ENCODE results near the gene VASN.
A peak's percentile ranks its signal among the peaks of the same experiment; 100 is the strongest.

Gene VASN

DNA sequence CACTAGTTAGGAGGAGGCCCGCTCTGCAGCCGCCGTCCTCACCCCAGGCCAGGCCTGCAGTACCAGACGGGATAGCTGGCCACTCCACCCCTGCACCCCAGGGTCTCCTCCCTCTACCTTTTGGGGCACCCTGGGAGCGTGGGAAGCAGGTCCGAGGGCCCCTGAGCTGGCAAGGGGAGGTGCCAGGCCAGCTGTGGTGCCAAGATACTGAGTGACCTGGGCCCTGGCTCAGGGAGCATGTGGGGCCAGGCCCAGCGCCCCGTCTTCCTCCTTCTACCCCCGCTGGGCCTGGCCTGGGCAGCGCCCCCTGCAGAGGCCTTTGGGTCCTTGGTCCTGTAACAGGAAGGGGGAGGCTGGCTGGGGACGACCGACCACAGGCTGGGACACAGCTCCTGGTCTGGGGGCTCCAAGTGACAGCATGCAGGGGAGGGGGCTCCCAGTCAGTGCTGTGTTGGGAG, 33.5 kb upstream of the VASN start:
- Histone ChIP-seq H2AK5ac (ENCODE audit: low read length, severe bottlenecking) (no peak overlapping the region), H2BK12ac (ENCODE audit: low read length in 2 of 2) (no peak overlapping the region), H3K4me2 (ENCODE audit: low read length, poor library complexity, severe bottlenecking) (no peak overlapping the region), H3K27me3 (ENCODE audit: control insufficient read depth in 1 of 2, insufficient read depth in 1 of 2, low read length in 2 of 2) (no peaks in the 10 kb centered on the region), H3K4ac (ENCODE audit: low read depth in 1 of 2, low read length in 2 of 2) (no peak overlapping the region), H2BK5ac (ENCODE audit: low read depth, low read length, poor library complexity, severe bottlenecking) (no peak overlapping the region), H2BK15ac (ENCODE audit: low read depth, poor library complexity, severe bottlenecking) (no peak overlapping the region), H3K18ac (ENCODE audit: low read depth in 1 of 2, low read length in 2 of 2) (no peak overlapping the region), H2AFZ (ENCODE audit: low read depth, low read length) (no peak overlapping the region), H3K4me1 (ENCODE audit: control insufficient read depth, insufficient read depth, low read depth, low read length) (peaks cover 21% of the 10 kb centered on the region), H4K8ac (ENCODE audit: low read length) (peak overlapping the region; percentile 15), H3K23ac (ENCODE audit: low read length in 2 of 2) (no peak overlapping the region), H3K9ac (ENCODE audit: low read length) (no peak overlapping the region), H2BK120ac (ENCODE audit: low read depth, low read length) (no peak overlapping the region), H4K91ac (ENCODE audit: low read length) (peak overlapping the region; percentile 47), H3K14ac (ENCODE audit: low read length in 2 of 2) (no peak overlapping the region), H3K79me1 (replicated peaks; ENCODE audit: low read length, poor library complexity, severe bottlenecking) (peaks cover 63% of the 10 kb centered on the region), H3K27ac (ENCODE audit: low read length, poor library complexity, severe bottlenecking) (no peak overlapping the region), H3K9me3 (ENCODE audit: control insufficient read depth, low read length) (no peaks in the 10 kb centered on the region), H3K4me3 (ENCODE audit: insufficient read depth in 1 of 2, low read depth in 1 of 2, low read length in 2 of 2) (no peak overlapping the region), H3K36me3 (ENCODE audit: control insufficient read depth in 1 of 2, insufficient read depth in 2 of 2, low read depth in 1 of 2, low read length in 2 of 2) (peaks cover 65 to 83% of the 10 kb centered on the region in 2 experiments)
- WGBS: 88% methylated on average over 12 of the region's 12 CpGs
- DNase-seq: no peak

DNA sequence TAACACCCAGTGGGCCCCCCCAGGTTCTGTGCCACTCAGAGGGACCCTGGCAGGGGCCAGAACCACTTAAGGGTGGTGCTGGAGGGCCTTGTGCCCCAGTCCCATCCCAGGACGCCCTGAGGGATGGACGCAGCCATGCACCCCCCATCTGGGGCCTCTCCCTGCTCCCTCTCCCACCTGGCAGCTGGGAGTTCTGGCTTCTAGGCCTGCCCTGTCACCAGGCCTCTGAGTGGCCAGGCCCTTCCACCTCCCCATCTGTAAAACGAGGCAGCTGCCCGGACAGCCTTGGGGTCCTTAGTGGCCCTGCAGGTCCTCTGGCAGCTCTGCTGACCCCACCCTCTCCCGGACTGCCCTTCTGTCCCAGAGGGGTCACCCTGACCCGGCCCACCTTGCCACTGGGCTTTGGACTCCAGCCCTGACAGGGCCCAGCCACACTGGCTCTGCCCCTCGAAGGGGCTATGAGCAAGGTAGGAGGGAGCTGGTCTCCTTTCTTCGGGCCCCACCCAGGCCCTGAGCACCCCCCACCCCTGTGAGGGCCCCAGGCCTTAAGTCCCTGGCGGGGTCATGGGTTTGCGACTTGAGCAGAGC, 32.8 kb upstream of the VASN start:
- Histone ChIP-seq H2BK15ac (ENCODE audit: low read depth, poor library complexity, severe bottlenecking) (no peak overlapping the region), H3K27me3 (ENCODE audit: control insufficient read depth in 1 of 2, insufficient read depth in 1 of 2, low read length in 2 of 2) (no peaks in the 10 kb centered on the region), H3K4me3 (ENCODE audit: insufficient read depth in 1 of 2, low read depth in 1 of 2, low read length in 2 of 2) (no peak overlapping the region), H2BK120ac (ENCODE audit: low read depth, low read length) (no peak overlapping the region), H2AK5ac (ENCODE audit: low read length, severe bottlenecking) (no peak overlapping the region), H3K4me2 (ENCODE audit: low read length, poor library complexity, severe bottlenecking) (no peak overlapping the region), H3K4me1 (ENCODE audit: control insufficient read depth, insufficient read depth, low read depth, low read length) (peaks cover 24% of the 10 kb centered on the region), H3K18ac (ENCODE audit: low read depth in 1 of 2, low read length in 2 of 2) (no peak overlapping the region), H3K4ac (ENCODE audit: low read depth in 1 of 2, low read length in 2 of 2) (no peak overlapping the region), H3K9ac (ENCODE audit: low read length) (no peak overlapping the region), H4K91ac (ENCODE audit: low read length) (peak overlapping the region; percentile 25), H3K27ac (ENCODE audit: low read length, poor library complexity, severe bottlenecking) (no peak overlapping the region), H3K23ac (ENCODE audit: low read length in 2 of 2) (no peak overlapping the region), H2BK5ac (ENCODE audit: low read depth, low read length, poor library complexity, severe bottlenecking) (no peak overlapping the region), H4K8ac (ENCODE audit: low read length) (no peak overlapping the region), H3K14ac (ENCODE audit: low read length in 2 of 2) (no peak overlapping the region), H3K36me3 (ENCODE audit: control insufficient read depth in 1 of 2, insufficient read depth in 2 of 2, low read depth in 1 of 2, low read length in 2 of 2) (peaks cover 59 to 79% of the 10 kb centered on the region in 2 experiments), H2AFZ (ENCODE audit: low read depth, low read length) (no peak overlapping the region), H3K9me3 (ENCODE audit: control insufficient read depth, low read length) (no peaks in the 10 kb centered on the region), H3K79me1 (replicated peaks; ENCODE audit: low read length, poor library complexity, severe bottlenecking) (peaks cover 61% of the 10 kb centered on the region), H2BK12ac (ENCODE audit: low read length in 2 of 2) (no peak overlapping the region)
- WGBS: 97% methylated on average over 10 of the region's 10 CpGs
- DNase-seq: no peak

DNA sequence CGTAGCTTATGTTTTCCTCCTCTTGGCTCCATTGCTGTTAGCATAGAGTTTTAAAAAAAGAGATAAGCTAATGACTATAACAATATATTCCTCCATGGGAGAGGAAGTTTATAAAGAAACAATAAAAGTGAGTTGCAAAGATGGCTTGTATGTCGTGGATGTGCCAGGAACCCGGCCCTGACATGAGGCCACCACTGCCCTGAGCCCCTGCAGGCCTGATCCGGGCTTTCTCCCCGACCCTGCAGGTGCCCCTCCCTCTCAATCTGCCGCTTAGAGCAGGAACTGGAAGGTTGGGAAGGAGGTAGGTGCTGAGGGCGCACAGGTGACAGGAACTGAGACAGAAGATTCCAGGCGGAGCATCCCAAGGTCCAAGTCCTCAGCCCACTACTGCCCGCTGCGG, 32.2 kb upstream of the VASN start:
- no peak overlapping the region for H3K9ac ChIP-seq (ENCODE audit: low read length)
- no peaks in the 10 kb centered on the region for H3K9me3 ChIP-seq (ENCODE audit: control insufficient read depth, low read length)
- no peak overlapping the region for H3K4me3 ChIP-seq (ENCODE audit: insufficient read depth in 1 of 2, low read depth in 1 of 2, low read length in 2 of 2)
- H2BK12ac ChIP-seq (ENCODE audit: low read length in 2 of 2): no peak overlapping the region
- no peak overlapping the region for H2AK5ac ChIP-seq (ENCODE audit: low read length, severe bottlenecking)
- H2AFZ ChIP-seq (ENCODE audit: low read depth, low read length): no peak overlapping the region
- no peak overlapping the region for H3K14ac ChIP-seq (ENCODE audit: low read length in 2 of 2)
- DNase-seq: no peak
- H3K79me1 ChIP-seq (replicated peaks; ENCODE audit: low read length, poor library complexity, severe bottlenecking): peaks cover 65% of the 10 kb centered on the region
- no peak overlapping the region for H2BK5ac ChIP-seq (ENCODE audit: low read depth, low read length, poor library complexity, severe bottlenecking)
- peaks cover 26% of the 10 kb centered on the region for H3K4me1 ChIP-seq (ENCODE audit: control insufficient read depth, insufficient read depth, low read depth, low read length)
- H2BK15ac ChIP-seq (ENCODE audit: low read depth, poor library complexity, severe bottlenecking): no peak overlapping the region
- WGBS: 95% methylated on average over 9 of the region's 10 CpGs
- H3K27me3 ChIP-seq (ENCODE audit: control insufficient read depth in 1 of 2, insufficient read depth in 1 of 2, low read length in 2 of 2): no peaks in the 10 kb centered on the region
- H3K36me3 ChIP-seq (ENCODE audit: control insufficient read depth in 1 of 2, insufficient read depth in 2 of 2, low read depth in 1 of 2, low read length in 2 of 2): peaks cover 58 to 78% of the 10 kb centered on the region in 2 experiments
- no peak overlapping the region for H3K4me2 ChIP-seq (ENCODE audit: low read length, poor library complexity, severe bottlenecking)
- no peak overlapping the region for H4K8ac ChIP-seq (ENCODE audit: low read length)
- no peak overlapping the region for H3K18ac ChIP-seq (ENCODE audit: low read depth in 1 of 2, low read length in 2 of 2)
- no peak overlapping the region for H3K4ac ChIP-seq (ENCODE audit: low read depth in 1 of 2, low read length in 2 of 2)
- H4K91ac ChIP-seq (ENCODE audit: low read length): no peak overlapping the region
- no peak overlapping the region for H3K27ac ChIP-seq (ENCODE audit: low read length, poor library complexity, severe bottlenecking)
- no peak overlapping the region for H3K23ac ChIP-seq (ENCODE audit: low read length in 2 of 2)
- no peak overlapping the region for H2BK120ac ChIP-seq (ENCODE audit: low read depth, low read length)

DNA sequence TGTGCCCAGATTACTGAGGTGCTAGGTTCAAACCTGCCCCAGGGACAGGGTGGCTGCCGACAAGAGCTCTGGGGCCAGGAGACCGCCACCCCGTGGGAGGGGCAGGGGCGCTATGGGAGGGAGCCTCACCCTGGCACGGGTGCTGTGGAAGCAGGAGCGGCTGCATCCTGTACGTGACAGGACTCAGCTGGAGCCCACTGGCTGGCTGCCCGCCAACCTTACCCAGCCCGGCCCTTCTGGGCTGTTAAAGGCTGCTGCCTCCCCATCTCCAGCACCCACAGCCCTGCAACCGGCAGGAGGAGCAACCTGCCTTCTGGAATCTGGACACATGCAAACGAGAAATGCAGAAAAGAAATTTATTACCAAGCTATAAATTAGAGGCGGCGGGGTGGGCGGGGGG, 31.7 kb upstream of the VASN start:
- H3K4me1 ChIP-seq (ENCODE audit: control insufficient read depth, insufficient read depth, low read depth, low read length): peaks cover 25% of the 10 kb centered on the region
- H4K91ac ChIP-seq (ENCODE audit: low read length): no peak overlapping the region
- H3K27ac ChIP-seq (ENCODE audit: low read length, poor library complexity, severe bottlenecking): no peak overlapping the region
- H3K4me3 ChIP-seq (ENCODE audit: insufficient read depth in 1 of 2, low read depth in 1 of 2, low read length in 2 of 2): no peak overlapping the region
- no peak overlapping the region for H2AK5ac ChIP-seq (ENCODE audit: low read length, severe bottlenecking)
- H3K9ac ChIP-seq (ENCODE audit: low read length): no peak overlapping the region
- WGBS: 84% methylated on average over 14 of the region's 14 CpGs
- no peak overlapping the region for H3K4me2 ChIP-seq (ENCODE audit: low read length, poor library complexity, severe bottlenecking)
- H3K18ac ChIP-seq (ENCODE audit: low read depth in 1 of 2, low read length in 2 of 2): no peak overlapping the region
- no peak overlapping the region for H3K4ac ChIP-seq (ENCODE audit: low read depth in 1 of 2, low read length in 2 of 2)
- no peaks in the 10 kb centered on the region for H3K9me3 ChIP-seq (ENCODE audit: control insufficient read depth, low read length)
- H4K8ac ChIP-seq (ENCODE audit: low read length): peak overlapping the region; percentile 28
- no peak overlapping the region for H3K23ac ChIP-seq (ENCODE audit: low read length in 2 of 2)
- H3K79me1 ChIP-seq (replicated peaks; ENCODE audit: low read length, poor library complexity, severe bottlenecking): peaks cover 62% of the 10 kb centered on the region
- H3K14ac ChIP-seq (ENCODE audit: low read length in 2 of 2): peak overlapping the region in 1 of 2 experiments; percentile 50
- H3K36me3 ChIP-seq (ENCODE audit: control insufficient read depth in 1 of 2, insufficient read depth in 2 of 2, low read depth in 1 of 2, low read length in 2 of 2): peaks cover 53 to 73% of the 10 kb centered on the region in 2 experiments
- no peak overlapping the region for H2BK15ac ChIP-seq (ENCODE audit: low read depth, poor library complexity, severe bottlenecking)
- no peak overlapping the region for H2BK5ac ChIP-seq (ENCODE audit: low read depth, low read length, poor library complexity, severe bottlenecking)
- H2BK12ac ChIP-seq (ENCODE audit: low read length in 2 of 2): no peak overlapping the region
- no peak overlapping the region for H2AFZ ChIP-seq (ENCODE audit: low read depth, low read length)
- no peak overlapping the region for H2BK120ac ChIP-seq (ENCODE audit: low read depth, low read length)
- H3K27me3 ChIP-seq (ENCODE audit: control insufficient read depth in 1 of 2, insufficient read depth in 1 of 2, low read length in 2 of 2): no peaks in the 10 kb centered on the region
- DNase-seq: no peak
